Brain microvascular endothelial cell (primary cell): Measurements from ENCODE around the gene PSMG3.

Experiments
- DNase-seq: peaks from one replicate; pipeline ENCODE4 v3.0.0-alpha.2; 2020
- H3K27ac ChIP-seq: fragments of 250-450 bp; sonication (Bioruptor Pico); 2 replicates; pipeline ENCODE4 v1.5.1; 2020; ENCODE audit warnings: mild to moderate bottlenecking, moderate library complexity
- H3K27me3 ChIP-seq: fragments of 250-450 bp; sonication (Bioruptor Pico); replicated peaks from 2 replicates; pipeline ENCODE4 v1.5.1; 2020; ENCODE audit warnings: mild to moderate bottlenecking
- H3K36me3 ChIP-seq: fragments of 250-450 bp; sonication (Bioruptor Pico); replicated peaks from 2 replicates; pipeline ENCODE4 v1.5.1; 2020; ENCODE audit warnings: mild to moderate bottlenecking
- H3K4me3 ChIP-seq: 2 replicates; pipeline ENCODE4 v1.5.1; 2011; ENCODE audit warnings: low read depth, mild to moderate bottlenecking, control low read depth, low read length, moderate library complexity
- in situ Hi-C: cut with HindIII; loops from 2 replicates; pipeline ENCODE4 v1.10.0; 2017; ENCODE audit warnings: low sequenced_read_pairs, low pct_ligation_motif_present
- TF ChIP-seq, protein P1 (sequence below): IDR thresholded peaks from 2 replicates; pipeline ENCODE4 v1.5.1; 2011; ENCODE audit warnings: low read depth, mild to moderate bottlenecking, moderate library complexity, low read length, control low read depth, inconsistent platforms; ENCODE audit errors: missing control alignments

Gene PSMG3

GRCh38 chr7:1538544-1539180 is 31.2 kb downstream of the PSMG3 start:
- H3K27ac ChIP-seq, result peak overlapping the region; percentile 99
- TF ChIP-seq, protein P1, sequence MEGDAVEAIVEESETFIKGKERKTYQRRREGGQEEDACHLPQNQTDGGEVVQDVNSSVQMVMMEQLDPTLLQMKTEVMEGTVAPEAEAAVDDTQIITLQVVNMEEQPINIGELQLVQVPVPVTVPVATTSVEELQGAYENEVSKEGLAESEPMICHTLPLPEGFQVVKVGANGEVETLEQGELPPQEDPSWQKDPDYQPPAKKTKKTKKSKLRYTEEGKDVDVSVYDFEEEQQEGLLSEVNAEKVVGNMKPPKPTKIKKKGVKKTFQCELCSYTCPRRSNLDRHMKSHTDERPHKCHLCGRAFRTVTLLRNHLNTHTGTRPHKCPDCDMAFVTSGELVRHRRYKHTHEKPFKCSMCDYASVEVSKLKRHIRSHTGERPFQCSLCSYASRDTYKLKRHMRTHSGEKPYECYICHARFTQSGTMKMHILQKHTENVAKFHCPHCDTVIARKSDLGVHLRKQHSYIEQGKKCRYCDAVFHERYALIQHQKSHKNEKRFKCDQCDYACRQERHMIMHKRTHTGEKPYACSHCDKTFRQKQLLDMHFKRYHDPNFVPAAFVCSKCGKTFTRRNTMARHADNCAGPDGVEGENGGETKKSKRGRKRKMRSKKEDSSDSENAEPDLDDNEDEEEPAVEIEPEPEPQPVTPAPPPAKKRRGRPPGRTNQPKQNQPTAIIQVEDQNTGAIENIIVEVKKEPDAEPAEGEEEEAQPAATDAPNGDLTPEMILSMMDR, result no peak
- in situ Hi-C loops, result no loop called here
- no peak for DNase-seq
- H3K36me3 ChIP-seq, result peaks cover 43% of the 10 kb centered on the region
- H3K27me3 ChIP-seq, result no peaks in the 10 kb centered on the region
- peak overlapping the region; percentile 55 for H3K4me3 ChIP-seq

GRCh38 chr7:1537535-1538412 is 32.1 kb downstream of the PSMG3 start:
- in situ Hi-C loops, result no loop called here
- TF ChIP-seq, protein P1, result no peak
- Histone ChIP-seq H3K36me3 (peaks cover 37% of the 10 kb centered on the region), H3K4me3 (peak overlapping the region; percentile 55), H3K27me3 (no peaks in the 10 kb centered on the region), H3K27ac (peak overlapping the region; percentile 99)
- peak; percentile 100 for DNase-seq

- TF ChIP-seq, protein P1, result no peak
- no peaks in the 10 kb centered on the region for H3K27me3 ChIP-seq
- H3K36me3 ChIP-seq, result peaks cover 31% of the 10 kb centered on the region
- in situ Hi-C loops, result no loop called here
- DNase-seq, result peak; percentile 99
- peak overlapping the region; percentile 55 for H3K4me3 ChIP-seq
- H3K27ac ChIP-seq, result peak overlapping the region; percentile 99
Observed at GRCh38 chr7:1536743-1537534, 32.9 kb downstream of the PSMG3 start.

DNA sequence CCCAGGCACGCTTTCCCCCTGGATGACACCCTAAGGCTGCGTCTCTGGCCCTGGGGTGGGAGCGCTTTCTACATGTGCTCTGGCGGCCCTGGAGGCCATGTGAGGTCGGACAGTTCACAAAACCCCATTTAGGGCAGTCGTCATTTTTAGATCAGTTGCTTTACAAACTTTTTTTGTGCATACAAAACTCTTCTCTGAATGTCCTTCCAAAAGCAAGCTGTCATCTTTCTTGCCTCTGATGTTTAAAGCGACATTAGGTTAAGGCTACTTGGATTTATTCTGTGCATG is 33.4 kb downstream of the PSMG3 start:
- DNase-seq, result no peak
- in situ Hi-C loops, result no loop called here
- Histone ChIP-seq H3K27ac (peak overlapping the region; percentile 99), H3K27me3 (no peaks in the 10 kb centered on the region), H3K4me3 (no peak overlapping the region), H3K36me3 (peaks cover 28% of the 10 kb centered on the region)
- TF ChIP-seq, protein P1, result no peak

DNA sequence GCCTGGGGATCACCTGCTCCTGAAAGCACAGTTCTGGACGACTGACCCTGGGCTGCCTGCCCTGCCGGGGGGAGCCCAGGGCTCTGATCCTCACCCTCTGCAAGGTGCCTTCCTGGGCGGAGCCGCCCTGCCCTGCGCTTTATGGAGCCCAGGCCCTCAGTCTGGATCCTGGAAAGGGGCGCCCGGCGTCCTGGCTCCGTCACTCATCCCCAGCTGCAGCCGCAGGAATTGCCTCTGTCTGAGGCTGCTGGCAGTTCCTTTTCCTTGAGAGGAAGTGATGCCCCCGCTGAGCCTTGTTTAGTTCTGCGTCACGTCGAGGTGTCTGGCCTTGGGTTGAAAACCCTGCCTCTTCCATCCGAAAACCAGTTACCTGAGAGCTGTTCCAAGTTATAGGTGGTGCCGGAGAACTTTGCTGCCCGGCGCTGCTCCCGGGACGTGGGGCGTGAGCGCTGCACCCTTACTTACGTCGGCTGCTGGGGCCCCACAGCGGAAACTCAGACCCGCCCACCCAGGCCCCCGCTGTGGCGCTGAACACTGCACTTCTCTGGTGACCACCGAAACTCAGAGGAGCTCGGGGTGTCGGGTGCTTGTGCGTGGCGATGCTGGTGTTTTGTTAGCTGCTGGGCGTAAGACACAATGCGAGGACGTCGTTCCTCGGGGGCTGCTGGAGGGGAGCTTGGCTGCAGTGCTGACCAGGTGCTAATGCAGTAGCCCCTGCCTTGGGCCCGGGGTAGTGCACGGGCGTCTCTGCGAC is 34.0 kb downstream of the PSMG3 start:
- no peak overlapping the region for H3K4me3 ChIP-seq
- H3K27me3 ChIP-seq, result no peaks in the 10 kb centered on the region
- H3K27ac ChIP-seq, result peak overlapping the region; percentile 99

More for the DNA sequence above, 34.0 kb downstream of the PSMG3 start:
- DNase-seq, result no peak
- TF ChIP-seq, protein P1, result no peak
- H3K36me3 ChIP-seq, result peaks cover 22% of the 10 kb centered on the region
- in situ Hi-C loops, result no loop called here
